Body of pancreas (tissue), 4 donors: ENCODE results near the gene ADGRE3. TPM values are rescaled to one million over a fixed set of nuclear protein-coding genes. Genes with fewer than 3 reads are reported as not detected.
"Not testable (repeated sequence)": the region's sequence is repeated elsewhere in the genome, so short reads cannot be mapped to it uniquely, and the experiment has no call there.

ENCODE experiments used
- ATAC-seq: fragments of 150-250 bp; one replicate; pipeline ENCODE4 v1.9.1; 2016
- DNase-seq, 4 donors: peaks; one replicate each; pipeline ENCODE4 v3.0.0-alpha.2; 2019
- H3K27ac ChIP-seq, 4 donors: fragments of 200-600 bp; sonication (generic); 1 replicate in 3 of 4; 2 replicates in 1 of 4; pipeline versions ENCODE4 v1.5.1 to v1.6.1; 2016 to 2019; ENCODE audit warnings: mild to moderate bottlenecking in 1 of 4, mixed read lengths in 1 of 4, moderate library complexity in 1 of 4
- H3K27me3 ChIP-seq, 2 donors: fragments of 200-600 bp; sonication (generic); one replicate each; pipeline ENCODE4 v1.6.0; 2016; ENCODE audit warnings: mild to moderate bottlenecking in 1 of 2
- H3K36me3 ChIP-seq, 2 donors: fragments of 200-600 bp; sonication (generic); replicated peaks in 1 of 2; 2 replicates each; pipeline ENCODE4 v1.5.1; 2016; ENCODE audit warnings: low read depth in 2 of 2; ENCODE audit not compliant: insufficient read depth in 1 of 2
- H3K4me1 ChIP-seq: fragments of 200-600 bp; sonication (generic); one replicate; pipeline ENCODE4 v1.6.0; 2016
- H3K4me3 ChIP-seq, 2 donors: fragments of 200-600 bp; sonication (generic); 1 replicate in 1 of 2; 2 replicates in 1 of 2; pipeline ENCODE4 v1.5.1; 2016 to 2019
- H3K9me3 ChIP-seq, 3 donors: fragments of 200-600 bp; sonication (generic); 1 replicate in 2 of 3; 2 replicates in 1 of 3; pipeline ENCODE4 v1.5.1; 2016
- CTCF ChIP-seq, 7 experiments: fragments of 450-650 bp in 4 of 7; fragments of 200-600 bp in 3 of 7; sonication (generic) in 3 of 7; IDR thresholded peaks; one replicate each; pipeline ENCODE4 v1.5.1; 2016 to 2019; ENCODE audit warnings: antibody characterized with exemption in 7 of 7
- POLR2A ChIP-seq, 3 donors: fragments of 450-650 bp; IDR thresholded peaks; one replicate each; pipeline ENCODE4 v1.6.1; 2016; ENCODE audit warnings: antibody characterized with exemption in 3 of 3, mild to moderate bottlenecking in 2 of 3
- WGBS, 2 donors: methylation state at CpG; one replicate each; pipeline ENCODE4 v1.1.5; 2017; 5-methylcytosine and 5-hydroxymethylcytosine counted together
- intact Hi-C: fragments of 100-400 bp; cut with DNase I; formaldehyde crosslinking; loops from one replicate; pipeline ENCODE4 v1.15.1; 2023
- total RNA-seq, 2 donors: library from RNA; depleted of rRNA; stranded (reverse); fragments of >200 nt; gene quantifications; one replicate each; pipeline ENCODE4 v1.1.0, GENCODE V29; 2016

ADGRE3 gene
- total RNA-seq, 2 donors from 2014 or later, result not detected

GRCh38 chr19:14603990-14604387 is 70.7 kb downstream of the ADGRE3 start:
- TF ChIP-seq POLR2A (IDR thresholded peaks at IDR 0.05), result no peak
- TF ChIP-seq CTCF (IDR thresholded peaks at IDR 0.05), result no peak
- Histone ChIP-seq H3K27me3 (no peaks in the 10 kb centered on the region), H3K9me3 (peaks cover 0 to 3% (median 0%) of the 10 kb centered on the region in 3 donors), H3K4me3 (no peak overlapping the region), H3K27ac (no peak overlapping the region), H3K36me3 (no peaks in the 10 kb centered on the region), H3K4me1 (no peaks in the 10 kb centered on the region)
- no peak for DNase-seq
- ATAC-seq, result no peak
- 60 to 89% methylated on average over 2 of the region's 2 CpGs for WGBS, 2 donors
- intact Hi-C loops, result no loop called here

GRCh38 chr19:14599548-14600147 is 75.0 kb downstream of the ADGRE3 start:
- WGBS, 2 donors, result 69 to 83% methylated on average over 5 to 8 of the region's 8 CpGs
- peaks cover 0 to 3% (median 0%) of the 10 kb centered on the region in 3 donors for H3K9me3 ChIP-seq
- H3K4me1 ChIP-seq, result no peaks in the 10 kb centered on the region
- H3K27ac ChIP-seq, result no peak overlapping the region
- TF ChIP-seq POLR2A (IDR thresholded peaks at IDR 0.05) (no peak), CTCF (IDR thresholded peaks at IDR 0.05) (no peak)
- ATAC-seq (no peak), DNase-seq (no peak)
- intact Hi-C loops, result no loop called here
- no peak overlapping the region for H3K4me3 ChIP-seq
- no peaks in the 10 kb centered on the region for H3K36me3 ChIP-seq
- no peaks in the 10 kb centered on the region for H3K27me3 ChIP-seq

GRCh38 chr19:14595558-14595957 is 79.1 kb downstream of the ADGRE3 start:
- Histone ChIP-seq H3K9me3 (no peaks in the 10 kb centered on the region), H3K27me3 (no peaks in the 10 kb centered on the region), H3K4me1 (no peaks in the 10 kb centered on the region), H3K36me3 (no peaks in the 10 kb centered on the region), H3K27ac (no peak overlapping the region), H3K4me3 (no peak overlapping the region)
- DNase-seq, result no peak
- ATAC-seq, result no peak
- intact Hi-C loops, result no loop called here
- TF ChIP-seq CTCF (IDR thresholded peaks at IDR 0.05) (no peak), POLR2A (IDR thresholded peaks at IDR 0.05) (no peak)
- 54 to 69% methylated on average over 3 of the region's 3 CpGs for WGBS, 2 donors

GRCh38 chr19:14589433-14589832 is 85.2 kb downstream of the ADGRE3 start:
- ATAC-seq, H3K27me3 ChIP-seq, H3K4me3 ChIP-seq, H3K4me1 ChIP-seq, intact Hi-C loops, H3K9me3 ChIP-seq, H3K27ac ChIP-seq, DNase-seq, H3K36me3 ChIP-seq: not testable (repeated sequence)
- WGBS, 2 donors, result 39% methylated on average over 3 of the region's 4 CpGs; no CpG with 5 or more reads in 1 of the 2 donors

- H3K27ac ChIP-seq, ATAC-seq, H3K36me3 ChIP-seq, H3K9me3 ChIP-seq, DNase-seq, H3K4me3 ChIP-seq, H3K4me1 ChIP-seq, intact Hi-C loops, H3K27me3 ChIP-seq: not testable (repeated sequence)
- WGBS, 2 donors, result 20 to 38% methylated on average over 2 to 3 of the region's 3 CpGs
Observed at GRCh38 chr19:14585187-14585586, 89.5 kb downstream of the ADGRE3 start.

GRCh38 chr19:14584372-14584771 is 90.3 kb downstream of the ADGRE3 start:
- ATAC-seq, H3K9me3 ChIP-seq, H3K36me3 ChIP-seq, H3K27ac ChIP-seq, intact Hi-C loops, DNase-seq, H3K4me3 ChIP-seq, H3K27me3 ChIP-seq, H3K4me1 ChIP-seq: not testable (repeated sequence)
- WGBS, 2 donors, result 66 to 71% methylated on average over 4 of the region's 5 CpGs
